ENCODE measurements around the gene CLIP3.

The CLIP3 gene

DNA sequence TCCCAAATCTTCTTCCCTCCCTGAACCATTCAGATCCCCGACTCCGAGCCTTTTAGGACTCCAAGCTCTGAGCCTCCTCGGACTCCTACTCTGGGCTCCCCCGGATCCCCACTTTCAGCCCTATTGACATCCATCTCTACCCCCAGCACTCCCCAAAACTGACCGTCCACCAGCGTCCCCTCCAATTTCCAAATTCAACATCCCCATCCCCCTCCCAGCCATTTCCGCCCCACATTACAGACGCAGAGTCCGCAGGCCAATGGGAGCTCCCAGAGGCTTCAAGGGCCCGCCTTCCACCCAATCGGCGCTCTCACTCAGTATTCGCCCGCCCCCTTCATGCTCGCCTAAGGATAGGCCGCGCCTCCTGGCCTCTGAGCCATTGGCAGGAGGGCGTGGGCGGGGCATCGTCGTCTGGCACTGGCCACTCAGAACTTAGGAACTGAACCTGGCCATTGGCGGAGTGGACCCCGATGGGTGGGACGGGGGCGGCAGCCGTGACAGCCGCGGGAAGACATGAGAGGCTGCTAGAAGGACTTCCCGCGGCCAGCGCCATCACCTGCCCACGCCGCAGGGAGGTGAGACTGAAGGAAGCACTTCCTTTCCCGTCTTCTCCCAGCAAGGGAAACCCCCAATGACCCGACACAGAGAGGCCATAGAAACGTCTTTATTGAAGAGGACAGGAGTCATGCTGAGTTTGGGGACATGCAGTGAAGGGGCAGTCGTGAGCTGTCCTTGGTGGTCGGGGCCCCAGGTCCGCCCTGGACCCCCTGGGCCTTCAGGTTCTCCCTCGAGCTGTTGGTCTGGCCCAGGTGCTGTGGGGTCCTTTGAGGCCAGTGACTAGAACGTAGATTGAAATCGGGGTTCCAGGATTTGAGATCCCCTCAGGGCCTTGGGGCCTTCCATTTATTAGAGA is 18.4 kb downstream of the CLIP3 start, which contains the start of gene ALKBH6:
Gene ALKBH6, minus strand, starts transcription at position 202 of the 913 bp plus-strand sequence. CDS start 816 bp downstream, outside the sequence.
- DNase-seq = peak; percentile 98
- in situ Hi-C loops (cut with HindIII; ENCODE audit: low pct_ligation_motif_present, low pct_unique_long_range_greater_than_20kb, low sequenced_read_pairs) = no loop called here

DNA sequence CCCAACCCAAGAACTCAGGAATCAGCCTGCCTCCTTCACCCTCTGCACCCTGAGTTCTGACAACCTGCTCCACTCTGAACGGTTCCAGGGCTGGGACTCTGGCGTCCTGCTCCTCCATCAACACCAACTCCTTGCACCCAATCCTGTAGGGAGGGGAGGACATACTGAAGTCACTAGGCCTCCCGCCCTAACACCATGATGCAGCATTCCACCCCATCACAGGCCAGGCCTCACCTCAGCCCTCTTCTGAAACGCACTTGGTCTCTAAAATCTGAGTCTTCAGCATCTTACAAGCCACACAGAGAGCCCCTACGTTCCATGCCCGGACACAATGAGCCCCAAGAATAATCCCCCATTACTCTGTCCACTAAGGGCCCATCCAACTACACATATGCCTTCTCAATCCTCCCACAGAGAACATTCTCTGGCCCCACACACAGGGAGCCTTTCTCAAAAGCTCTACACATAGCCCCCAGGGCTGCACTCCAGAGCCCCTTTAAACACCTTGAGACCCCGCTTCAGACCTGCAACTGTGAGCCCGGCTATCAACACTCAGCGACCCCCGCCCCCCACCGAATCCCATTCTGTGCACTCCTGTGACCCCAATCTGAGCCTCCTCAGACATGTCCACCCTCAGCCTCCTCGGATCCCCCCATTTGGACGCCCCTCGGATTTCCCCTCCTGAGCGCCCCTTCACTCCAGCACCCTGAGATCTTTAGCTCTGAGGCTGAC is 19.2 kb downstream of the CLIP3 start:
- no peak for DNase-seq
- in situ Hi-C loops (cut with HindIII; ENCODE audit: low pct_ligation_motif_present, low pct_unique_long_range_greater_than_20kb, low sequenced_read_pairs) = no loop called here

DNA sequence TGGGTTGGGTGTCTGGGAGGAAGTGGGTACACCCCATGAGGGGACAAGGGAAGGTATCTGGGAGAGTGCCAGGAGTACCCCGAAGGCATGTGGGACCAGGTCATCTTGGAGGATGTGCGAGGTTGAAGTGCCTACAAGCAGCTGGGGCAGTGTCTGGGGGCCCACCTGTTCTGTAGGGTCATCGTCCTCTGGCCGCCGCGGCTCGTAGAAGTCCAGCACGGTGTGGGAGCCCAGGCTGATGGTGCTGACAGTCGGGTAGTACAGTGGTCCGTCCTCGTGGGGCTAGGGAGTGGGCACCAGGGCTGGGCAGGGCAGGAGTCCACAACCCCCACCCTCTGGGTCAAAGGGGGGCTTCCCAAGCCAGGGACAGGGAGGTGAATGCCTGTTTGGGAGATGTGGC is 22.3 kb downstream of the CLIP3 start:
- in situ Hi-C loops (cut with HindIII; ENCODE audit: low pct_ligation_motif_present, low pct_unique_long_range_greater_than_20kb, low sequenced_read_pairs) = no loop called here
- DNase-seq = no peak

DNA sequence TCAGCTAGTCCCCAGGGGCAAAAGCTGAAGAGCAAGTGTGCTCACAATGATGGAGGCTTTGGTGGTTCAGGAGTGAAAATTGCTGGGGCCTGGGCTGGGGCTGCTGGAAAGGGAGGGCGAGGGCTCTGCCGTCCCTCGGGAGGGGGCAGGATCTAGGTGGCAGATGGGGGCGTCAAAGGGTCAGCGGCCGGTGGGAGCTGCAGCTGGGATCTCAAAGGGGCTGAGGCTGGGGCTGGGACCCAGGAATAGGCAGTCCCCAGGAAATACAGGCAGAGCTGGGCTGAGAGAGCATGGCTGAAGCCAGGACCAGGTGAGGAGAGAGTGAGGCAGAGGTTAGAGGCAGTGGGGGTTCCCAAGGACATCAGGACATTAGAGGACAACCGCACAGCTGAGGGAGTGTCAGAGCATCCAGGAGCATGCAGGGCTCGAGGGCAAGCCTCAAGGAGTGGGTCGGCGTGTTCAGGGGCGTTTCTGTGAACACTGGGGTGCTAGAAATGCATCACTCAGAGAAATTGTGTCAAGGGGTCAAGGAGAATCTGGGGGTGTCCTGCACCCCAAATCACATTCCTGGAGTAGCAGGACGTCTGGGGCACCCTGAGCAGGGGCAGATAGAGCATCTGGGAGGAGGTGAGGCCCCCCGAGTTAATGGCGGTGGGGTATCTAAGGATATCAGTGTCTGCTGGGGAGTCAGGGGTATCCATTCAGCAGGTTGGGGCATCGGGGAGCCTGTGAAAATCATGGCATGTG is 22.9 kb downstream of the CLIP3 start:
- no peak for DNase-seq
- in situ Hi-C loops (cut with HindIII; ENCODE audit: low pct_ligation_motif_present, low pct_unique_long_range_greater_than_20kb, low sequenced_read_pairs) = no loop called here

DNA sequence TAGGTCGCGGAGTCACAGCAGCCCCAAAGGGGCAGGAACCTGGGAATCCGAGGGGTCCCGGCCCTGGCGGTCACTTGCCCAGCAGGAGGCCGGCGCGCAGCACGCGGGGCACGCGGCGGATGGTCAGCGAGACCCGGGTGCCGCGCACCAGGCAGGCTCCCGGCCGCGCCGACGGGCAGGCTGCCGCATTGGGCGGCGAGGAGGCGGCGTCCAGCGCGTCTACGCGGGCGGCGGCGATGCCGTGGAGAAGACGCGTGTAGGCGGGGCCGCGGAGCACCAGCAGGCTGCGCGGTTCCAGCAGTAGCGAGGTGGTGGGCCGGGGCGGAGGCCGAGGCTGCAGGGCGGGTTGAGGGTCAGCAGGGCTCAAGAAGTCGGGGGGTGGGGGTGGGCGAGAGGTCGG is 23.5 kb downstream of the CLIP3 start:
- peak; percentile 55 for DNase-seq
- in situ Hi-C loops (cut with HindIII; ENCODE audit: low pct_ligation_motif_present, low pct_unique_long_range_greater_than_20kb, low sequenced_read_pairs) = no loop called here

DNA sequence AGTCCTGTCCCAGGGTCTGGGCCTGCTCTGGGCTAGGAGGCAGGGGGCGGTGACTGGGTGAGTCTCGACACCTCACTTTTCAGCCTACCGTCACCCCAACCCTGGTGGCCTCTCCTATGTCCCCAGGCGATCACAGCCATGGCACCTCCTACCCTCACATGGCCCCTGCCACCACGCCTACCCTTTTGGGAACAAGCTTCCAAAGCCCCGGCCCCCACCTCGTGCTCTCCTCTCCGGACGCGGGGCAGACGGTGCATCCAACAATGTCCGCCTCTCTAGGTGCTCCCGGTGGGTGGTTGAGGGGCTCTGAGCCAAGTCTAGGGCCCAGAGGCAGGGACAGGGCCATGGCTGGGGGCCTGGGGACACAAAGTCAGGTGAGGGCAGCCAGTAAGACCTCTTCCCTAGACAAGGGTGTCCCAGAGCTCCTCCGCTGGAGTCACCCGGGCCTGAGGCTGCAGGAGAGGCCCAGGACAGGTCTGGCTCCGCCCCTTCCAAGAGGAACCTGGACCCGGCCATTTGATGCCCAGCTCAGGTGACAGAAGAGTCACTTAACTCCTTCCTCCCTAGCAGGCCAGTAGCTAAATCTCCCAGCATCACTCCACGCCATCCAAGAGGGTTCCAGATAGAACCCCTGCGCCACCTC is 24.2 kb downstream of the CLIP3 start, which contains the start of gene SYNE4:
Gene SYNE4, minus strand, starts transcription at position 478 of the 643 bp plus-strand sequence. Its CDS starts 132 bp downstream, at position 346.
- no peak for DNase-seq
- in situ Hi-C loops (cut with HindIII; ENCODE audit: low pct_ligation_motif_present, low pct_unique_long_range_greater_than_20kb, low sequenced_read_pairs) = no loop called here

DNA sequence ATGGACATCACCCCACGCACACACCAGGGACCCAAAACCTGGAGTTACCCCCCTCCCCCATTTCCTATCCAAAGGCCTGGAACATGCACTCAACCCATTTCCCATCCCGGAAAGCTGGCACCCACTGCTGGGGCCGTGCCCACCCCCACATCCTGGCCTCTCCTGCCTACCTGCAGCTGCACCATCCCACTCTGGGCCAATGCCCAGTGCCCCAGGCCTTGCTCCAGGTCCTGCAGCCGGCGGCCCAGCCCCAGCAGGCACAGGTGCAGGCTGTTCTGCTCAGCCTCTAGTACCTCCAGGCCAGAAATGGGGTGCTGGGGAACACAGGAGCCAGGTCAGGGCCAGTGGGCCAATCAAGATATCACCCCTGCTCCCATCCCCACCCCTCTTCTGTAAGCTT is 25.7 kb downstream of the CLIP3 start:
- in situ Hi-C loops (cut with HindIII; ENCODE audit: low pct_ligation_motif_present, low pct_unique_long_range_greater_than_20kb, low sequenced_read_pairs) = no loop called here
- DNase-seq = no peak

DNA sequence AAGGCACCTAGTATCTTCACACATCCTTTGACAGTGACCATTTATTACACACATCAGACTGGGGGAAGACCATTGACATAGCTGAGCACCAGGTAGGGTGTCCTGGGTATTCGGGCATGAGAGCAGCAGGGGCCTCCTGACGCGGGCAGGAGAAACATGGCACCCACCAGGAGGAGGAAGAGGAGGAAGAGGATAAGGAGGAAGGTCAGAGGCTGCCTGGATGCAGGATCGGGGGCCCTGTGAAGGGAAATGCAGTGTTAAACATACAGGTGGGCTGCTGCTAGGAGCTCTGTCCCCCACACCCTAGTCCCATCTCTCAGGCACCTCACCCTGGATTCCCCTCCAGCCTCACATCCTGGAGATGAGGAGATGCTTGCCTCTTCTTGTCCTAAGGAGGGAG is 29.4 kb downstream of the CLIP3 start:
- no peak for DNase-seq
- in situ Hi-C loops (cut with HindIII; ENCODE audit: low pct_ligation_motif_present, low pct_unique_long_range_greater_than_20kb, low sequenced_read_pairs) = no loop called here

DNA sequence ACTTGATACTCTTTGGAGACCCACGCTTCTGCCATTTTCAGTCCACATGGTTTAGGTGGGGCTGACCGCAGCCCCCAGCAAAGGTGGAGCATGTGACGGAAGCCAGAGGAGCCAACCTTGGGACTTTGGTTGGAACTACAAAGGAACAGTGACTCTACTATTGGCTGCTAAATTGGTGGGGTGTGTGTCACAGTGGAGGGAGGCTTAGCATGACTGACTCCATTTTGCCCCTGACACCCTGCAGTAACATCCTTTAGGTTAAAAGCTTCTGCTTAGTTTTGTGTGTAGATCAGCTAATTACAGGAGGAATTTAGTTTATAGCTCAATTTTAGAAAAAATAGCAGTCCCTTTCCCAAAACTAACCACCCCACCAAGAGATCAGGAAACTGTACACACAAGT is 31.1 kb downstream of the CLIP3 start:
- in situ Hi-C loops (cut with HindIII; ENCODE audit: low pct_ligation_motif_present, low pct_unique_long_range_greater_than_20kb, low sequenced_read_pairs) = no loop called here

DNA sequence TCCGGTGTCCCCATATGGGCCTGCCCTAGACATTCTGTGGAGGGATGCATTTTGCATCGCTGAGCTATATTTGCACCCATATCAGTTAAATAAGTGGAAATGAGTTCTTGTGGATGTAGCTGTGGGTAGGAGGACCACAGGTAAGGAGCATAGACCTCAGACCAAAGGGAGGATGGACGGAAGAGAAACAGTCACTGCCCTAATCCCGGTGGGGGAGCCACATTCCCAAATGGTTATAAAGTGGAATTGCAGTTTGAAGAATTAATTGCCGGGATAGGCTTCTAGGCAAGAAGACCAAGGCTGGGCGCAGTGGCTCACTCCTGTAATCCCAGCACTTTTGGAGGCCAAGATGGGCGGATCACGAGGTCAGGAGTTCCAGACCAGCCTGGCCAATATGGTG is 35.9 kb downstream of the CLIP3 start:
- no peak for DNase-seq
- in situ Hi-C loops (cut with HindIII; ENCODE audit: low pct_ligation_motif_present, low pct_unique_long_range_greater_than_20kb, low sequenced_read_pairs) = no loop called here

More for the DNA sequence above, 31.1 kb downstream of the CLIP3 start:
- DNase-seq = no peak

DNA sequence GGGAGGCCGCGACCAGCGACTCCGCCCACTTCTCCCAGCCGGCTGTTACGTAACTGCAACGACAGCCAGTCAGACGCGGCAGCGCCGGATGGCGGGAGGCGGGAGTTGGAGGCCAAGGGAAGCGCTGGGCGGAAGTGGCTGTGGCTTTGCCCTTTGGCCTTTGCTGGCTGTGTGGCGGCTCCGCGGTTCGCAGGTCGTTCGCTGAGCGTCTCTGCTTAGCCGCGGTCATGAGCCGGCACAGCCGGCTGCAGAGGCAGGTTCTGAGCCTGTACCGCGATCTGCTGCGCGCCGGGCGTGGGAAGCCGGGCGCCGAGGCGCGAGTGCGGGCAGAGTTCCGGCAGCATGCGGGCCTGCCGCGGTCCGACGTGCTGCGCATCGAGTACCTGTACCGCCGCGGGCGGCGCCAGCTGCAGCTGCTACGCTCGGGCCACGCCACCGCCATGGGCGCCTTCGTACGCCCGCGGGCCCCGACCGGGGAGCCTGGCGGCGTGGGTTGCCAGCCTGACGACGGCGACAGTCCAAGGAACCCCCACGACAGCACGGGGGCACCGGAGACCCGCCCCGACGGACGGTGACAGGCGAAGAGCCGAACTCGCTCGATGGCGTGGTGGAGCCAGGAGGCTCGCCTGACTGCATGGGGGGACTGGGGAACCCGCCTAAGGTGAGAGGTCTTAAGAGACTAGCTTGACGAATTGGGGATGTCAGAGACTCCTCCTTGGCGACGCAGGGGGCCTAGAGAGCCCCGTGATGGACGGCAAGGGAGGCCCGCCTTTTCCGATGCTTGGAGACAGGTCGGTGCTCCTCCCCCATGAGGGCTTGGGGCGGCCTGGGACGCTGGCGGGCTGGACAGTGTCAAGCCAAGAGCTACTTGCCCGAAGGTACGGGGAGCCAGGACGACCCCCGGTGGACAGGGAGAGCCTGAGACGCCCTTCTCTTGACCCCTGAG is 37.4 kb downstream of the CLIP3 start, which contains the start of gene SDHAF1:
Gene SDHAF1, plus strand, starts transcription at position 141 of the 946 bp plus-strand sequence. Its CDS starts 87 bp downstream, at position 228.
- in situ Hi-C loops (cut with HindIII; ENCODE audit: low pct_ligation_motif_present, low pct_unique_long_range_greater_than_20kb, low sequenced_read_pairs) = no loop called here
- peak; percentile 92 for DNase-seq

DNA sequence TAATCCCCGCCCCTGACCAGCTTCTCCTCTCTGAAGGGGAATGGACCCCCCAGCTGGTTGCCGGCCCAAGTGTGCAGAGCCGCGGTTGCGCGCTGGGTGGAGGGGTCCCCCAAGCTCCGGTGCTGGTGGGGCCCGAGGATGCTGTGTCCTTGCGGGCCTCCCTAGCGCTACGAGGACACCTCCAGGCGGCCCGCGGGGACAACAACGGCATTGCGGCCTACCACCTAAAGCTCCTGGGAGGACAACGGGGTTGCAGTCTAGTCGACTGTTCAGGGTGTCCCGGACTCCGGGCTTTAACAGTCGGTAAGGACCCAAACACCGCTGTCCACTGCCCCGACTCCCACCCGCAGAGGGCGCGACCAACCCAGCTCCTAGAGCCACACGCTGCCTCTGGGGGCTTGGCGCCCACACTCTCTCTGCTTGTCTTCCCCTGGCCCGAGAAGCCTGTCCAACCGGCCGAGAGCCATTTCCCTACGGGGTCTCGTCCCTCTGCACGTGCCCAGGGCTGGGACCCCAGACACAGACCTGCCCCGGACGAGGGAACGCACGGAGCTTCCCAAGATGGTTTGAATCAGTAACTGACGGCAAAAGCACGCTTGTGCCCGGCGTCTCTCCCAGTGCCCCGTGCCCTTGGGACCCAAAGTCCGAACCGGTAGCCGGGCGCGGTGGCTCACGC is 38.6 kb downstream of the CLIP3 start:
- DNase-seq = no peak
- in situ Hi-C loops (cut with HindIII; ENCODE audit: low pct_ligation_motif_present, low pct_unique_long_range_greater_than_20kb, low sequenced_read_pairs) = no loop called here

DNA sequence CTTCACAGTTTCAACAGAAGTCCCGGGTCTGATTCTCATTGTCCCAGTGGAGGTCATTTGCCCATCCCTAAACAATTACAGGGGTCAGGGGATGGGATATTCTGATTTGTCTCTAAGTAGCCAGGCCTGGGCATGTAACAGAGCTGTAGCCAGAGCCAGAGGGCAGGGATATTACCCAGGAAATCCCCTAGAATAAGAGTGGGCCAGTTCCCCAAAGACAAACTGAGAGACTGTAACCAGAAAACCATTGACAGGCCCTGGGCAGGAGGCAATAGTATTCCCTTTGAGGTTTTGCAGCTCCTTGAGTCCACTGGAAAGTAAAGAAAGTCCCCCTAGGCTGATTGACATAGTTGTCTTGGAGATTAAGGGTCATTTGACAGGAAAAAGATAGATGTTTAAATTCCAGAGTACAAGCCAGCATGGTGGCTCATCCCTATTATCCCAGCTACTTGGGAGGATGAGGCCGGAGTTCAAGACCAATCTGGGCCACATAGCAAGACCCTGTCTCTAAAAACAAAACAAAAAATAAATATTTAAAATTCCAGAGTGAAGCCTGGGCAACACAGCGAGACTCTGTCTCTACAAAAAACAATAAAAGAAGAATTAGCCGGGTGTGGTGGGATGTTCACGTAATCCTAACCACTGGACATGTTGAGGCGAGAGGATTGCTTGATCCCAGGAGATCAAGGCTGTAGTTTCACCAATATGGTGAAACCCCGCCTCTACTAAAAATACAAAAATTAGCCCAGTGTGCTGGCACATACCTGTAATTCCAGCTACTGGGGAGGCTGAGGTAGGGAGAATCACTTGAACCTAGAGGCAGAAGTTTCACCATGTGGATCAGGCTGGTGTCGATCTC is 39.5 kb downstream of the CLIP3 start:
- no peak for DNase-seq
- in situ Hi-C loops (cut with HindIII; ENCODE audit: low pct_ligation_motif_present, low pct_unique_long_range_greater_than_20kb, low sequenced_read_pairs) = no loop called here

DNA sequence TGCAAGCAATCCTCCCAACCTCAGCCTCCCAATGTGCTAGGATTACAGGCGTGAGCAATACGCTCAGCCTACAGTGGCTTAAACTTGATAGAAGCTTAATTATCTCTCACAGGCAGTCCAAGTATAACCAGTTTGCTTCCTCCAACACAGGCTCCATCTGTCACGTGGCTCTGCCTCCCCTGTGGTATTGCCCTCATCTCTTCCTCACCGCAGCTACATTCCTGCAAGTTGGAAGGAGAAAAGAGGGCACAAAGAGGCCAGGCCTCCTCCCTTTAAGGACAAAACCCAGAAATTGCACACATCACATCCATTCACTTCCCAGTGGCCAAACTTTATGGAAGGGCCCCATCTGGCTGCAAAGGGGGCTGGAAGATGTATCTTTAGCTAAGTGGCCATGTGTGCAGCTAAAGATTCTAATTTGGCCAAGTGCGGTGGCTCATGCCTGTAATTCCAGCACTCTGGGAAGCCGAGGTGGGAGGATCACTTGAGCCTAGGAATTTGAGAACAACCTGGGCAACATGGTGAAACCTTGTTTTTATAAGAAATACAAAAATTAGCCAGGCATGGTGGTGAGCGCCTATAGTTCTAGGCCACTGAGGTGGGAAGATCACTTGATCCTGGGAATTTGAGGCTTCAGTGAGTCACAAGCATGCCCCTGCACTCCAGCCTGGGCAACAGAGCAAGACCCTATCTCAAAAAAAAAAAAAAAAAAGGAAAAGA is 40.8 kb downstream of the CLIP3 start:
- in situ Hi-C loops (cut with HindIII; ENCODE audit: low pct_ligation_motif_present, low pct_unique_long_range_greater_than_20kb, low sequenced_read_pairs) = no loop called here
- DNase-seq = no peak

Measured in ACHN (cell line).